Measurements from ENCODE around the gene COL6A1.
"Not testable (repeated sequence)": the region's sequence is repeated elsewhere in the genome, so short reads cannot be mapped to it uniquely, and the experiment has no call there.

COL6A1 gene

DNA sequence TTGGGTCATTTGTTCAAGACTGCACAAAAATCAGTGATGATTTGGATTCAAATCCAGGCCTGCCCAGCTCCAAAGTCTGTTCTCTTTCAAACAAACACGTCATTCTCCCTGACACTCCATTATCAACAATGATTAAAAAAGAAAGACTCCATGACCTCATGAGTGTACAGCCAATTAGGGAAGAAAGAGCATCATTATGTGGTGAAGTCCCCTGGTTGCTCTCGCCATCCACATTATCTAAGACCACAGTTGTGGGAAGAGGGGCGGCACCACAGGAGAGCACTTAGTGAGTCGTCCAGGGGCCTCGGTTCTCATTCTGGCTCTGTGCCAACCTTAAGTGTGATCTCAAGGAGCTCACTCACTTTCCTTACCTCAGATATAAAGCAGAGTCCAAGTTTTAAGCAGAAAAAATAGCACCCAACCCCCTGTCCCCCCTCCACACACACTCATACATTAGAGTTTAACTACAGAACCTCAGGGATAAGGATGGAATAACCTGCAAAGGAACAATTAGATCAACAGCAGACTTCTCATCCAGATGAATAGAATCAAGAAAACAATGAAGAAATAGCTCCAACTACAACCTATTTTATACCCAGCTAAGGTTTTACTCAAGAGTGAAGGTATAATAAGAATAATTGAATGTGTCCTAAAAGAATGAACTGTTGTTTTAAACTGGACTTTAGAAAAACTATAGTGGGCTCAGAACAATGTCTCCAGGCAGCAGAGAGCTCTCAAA, 47.8 kb downstream of the COL6A1 start:
- no peak for DNase-seq

DNA sequence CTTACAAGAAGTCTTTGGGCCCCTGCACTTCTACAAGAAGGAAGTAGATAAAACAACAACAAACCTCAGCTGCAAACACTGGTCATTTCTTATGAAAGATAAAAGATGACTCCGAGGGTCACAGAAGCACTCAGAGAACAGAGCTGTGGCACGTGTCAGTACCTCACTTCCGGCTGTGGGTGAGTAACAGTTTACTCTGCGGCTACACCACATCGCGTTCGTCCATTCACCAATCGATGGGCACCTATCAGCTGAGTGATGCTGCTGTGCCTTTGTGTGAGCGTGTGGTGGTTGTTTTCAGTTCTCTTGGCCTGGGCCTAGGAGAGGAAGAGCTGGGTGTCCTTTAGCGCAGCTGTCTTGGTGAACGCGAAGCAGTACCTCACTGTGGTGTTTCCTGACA, 49.9 kb downstream of the COL6A1 start:
- DNase-seq, result no peak

DNA sequence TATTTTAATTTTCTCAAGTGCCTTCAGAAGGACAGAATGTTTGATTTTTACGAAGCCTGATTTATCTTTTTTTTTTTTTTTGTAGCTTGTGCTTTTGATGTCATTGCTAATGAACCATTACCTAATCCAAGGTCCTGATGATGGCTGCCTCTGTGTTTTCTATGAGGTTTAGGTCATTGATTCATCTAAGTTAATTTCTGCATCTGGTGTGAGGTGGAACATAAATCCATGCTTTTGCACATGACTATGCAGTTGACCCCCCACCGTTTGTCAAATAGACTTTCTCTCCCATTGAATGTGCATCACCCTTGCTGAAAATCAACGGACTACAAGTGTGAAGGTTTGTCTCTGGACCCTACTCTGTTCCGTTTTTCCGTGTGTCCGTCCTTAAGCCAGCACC, 50.5 kb downstream of the COL6A1 start:
- no peak for DNase-seq

DNA sequence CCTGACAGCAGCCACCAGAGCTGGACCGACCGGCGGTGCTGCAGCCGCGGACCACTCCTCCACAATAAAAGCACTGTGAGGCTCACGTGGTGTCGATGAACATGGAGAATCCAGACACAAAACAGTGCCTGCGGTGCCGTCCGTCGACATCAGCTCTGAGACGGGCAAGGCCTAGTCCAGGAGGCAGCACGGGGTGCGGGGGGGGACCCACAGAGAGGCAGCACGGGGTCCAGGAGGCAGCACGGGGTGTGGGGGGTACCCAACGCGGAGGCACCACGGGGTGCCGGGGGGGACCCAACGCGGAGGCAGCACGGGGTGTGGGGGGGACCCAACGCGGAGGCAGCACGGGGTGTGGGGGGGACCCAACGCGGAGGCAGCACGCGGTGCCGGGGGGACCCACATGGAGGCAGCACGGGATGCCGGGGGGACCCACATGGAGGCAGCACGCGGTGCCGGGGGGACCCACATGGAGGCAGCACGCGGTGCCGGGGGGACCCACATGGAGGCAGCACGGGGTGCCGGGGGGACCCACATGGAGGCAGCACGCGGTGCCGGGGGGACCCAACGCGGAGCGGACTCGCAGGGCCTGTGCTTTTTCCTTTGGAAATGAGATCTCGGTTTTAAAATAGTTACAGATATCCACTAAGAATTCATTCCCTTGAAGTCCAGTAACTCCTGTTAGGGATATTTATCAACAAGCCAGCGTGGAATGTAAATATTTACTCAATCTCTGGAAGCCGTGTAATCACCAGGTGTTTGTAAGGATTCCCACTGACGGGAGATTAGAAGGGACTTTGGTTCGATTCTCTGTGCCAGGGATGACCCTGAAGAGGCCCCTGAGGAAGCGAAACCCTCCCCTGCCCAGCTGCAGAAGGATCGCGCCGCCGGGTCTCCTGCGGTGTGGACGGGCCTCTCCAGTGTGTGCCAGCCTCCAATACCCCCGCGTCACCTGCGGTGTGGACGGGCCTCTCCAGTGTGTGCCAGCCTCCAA, 52.1 kb downstream of the COL6A1 start:
- no peak for DNase-seq

DNA sequence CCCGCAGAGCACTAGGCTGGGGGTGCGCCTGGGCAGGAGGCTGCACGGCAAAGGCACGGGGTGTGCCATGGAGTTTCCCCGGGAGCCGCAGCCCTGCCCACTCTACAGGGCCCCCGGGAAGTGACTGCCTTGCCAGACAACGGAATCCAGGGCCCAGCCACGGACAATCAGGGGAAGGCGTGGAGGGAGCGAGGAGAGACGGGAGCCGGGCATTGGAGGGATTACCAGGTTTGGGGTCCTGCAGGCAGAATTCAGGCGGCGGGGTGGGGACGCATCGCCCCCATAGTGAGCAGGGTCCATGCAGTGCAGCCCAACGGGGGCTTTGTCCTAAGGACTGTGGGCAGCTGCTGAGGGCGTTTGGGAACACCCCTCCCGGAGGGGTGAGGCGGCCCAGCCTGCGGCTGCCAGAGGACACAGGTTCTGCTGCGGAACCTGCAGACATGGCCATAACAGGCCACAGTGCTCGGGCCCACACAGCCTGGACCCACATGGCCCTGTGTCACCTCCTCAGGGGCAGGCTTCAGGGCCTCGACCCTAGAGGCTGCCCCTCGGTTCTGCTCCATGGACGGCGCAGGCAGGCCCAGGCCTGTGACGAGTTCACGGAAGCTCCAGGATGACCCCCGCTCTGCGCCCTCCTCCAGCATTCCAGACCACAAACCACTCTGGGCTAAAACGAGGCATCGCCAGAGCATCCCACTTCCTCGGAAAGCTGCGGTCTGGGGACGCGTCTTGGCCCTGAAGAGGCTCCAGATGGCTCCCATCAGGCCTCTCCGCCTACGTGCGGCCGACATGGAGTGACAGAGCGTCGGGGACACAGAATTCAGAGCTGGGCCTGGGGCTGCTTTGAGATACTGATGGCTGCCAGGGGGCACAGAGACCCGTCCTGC, 54.5 kb downstream of the COL6A1 start:
- DNase-seq, result no peak

DNA sequence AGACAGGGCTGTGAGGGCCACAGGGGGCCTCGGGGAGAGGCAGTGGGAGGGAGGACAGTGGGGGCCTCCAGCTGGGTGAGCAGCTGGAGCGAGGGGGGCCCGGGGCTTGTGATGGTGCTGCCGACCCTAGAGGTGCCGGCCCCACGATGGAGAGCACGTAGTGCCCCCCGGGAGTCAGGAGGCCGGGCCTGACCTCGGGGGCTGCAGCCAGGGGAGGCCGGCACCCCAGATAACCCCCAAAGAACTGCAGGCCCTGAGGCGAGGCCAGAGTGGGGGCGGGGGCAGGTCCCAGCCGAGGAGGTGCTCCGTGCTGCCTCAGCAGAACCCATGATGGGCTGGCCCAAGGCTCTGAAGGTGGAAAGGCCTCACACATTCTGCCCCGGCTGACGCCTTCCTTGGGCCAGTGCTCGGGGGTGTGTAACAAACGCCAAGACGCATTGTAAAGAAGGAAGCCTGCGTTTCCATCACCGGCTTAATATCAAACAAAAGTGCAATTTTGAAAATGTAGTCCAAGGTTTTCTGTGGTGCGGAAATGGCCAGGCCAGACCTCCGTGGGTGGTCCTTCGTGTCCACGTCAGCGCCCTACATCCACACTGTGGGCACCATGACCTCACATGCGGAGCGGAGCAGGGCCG, 55.2 kb downstream of the COL6A1 start:
- no peak for DNase-seq

DNA sequence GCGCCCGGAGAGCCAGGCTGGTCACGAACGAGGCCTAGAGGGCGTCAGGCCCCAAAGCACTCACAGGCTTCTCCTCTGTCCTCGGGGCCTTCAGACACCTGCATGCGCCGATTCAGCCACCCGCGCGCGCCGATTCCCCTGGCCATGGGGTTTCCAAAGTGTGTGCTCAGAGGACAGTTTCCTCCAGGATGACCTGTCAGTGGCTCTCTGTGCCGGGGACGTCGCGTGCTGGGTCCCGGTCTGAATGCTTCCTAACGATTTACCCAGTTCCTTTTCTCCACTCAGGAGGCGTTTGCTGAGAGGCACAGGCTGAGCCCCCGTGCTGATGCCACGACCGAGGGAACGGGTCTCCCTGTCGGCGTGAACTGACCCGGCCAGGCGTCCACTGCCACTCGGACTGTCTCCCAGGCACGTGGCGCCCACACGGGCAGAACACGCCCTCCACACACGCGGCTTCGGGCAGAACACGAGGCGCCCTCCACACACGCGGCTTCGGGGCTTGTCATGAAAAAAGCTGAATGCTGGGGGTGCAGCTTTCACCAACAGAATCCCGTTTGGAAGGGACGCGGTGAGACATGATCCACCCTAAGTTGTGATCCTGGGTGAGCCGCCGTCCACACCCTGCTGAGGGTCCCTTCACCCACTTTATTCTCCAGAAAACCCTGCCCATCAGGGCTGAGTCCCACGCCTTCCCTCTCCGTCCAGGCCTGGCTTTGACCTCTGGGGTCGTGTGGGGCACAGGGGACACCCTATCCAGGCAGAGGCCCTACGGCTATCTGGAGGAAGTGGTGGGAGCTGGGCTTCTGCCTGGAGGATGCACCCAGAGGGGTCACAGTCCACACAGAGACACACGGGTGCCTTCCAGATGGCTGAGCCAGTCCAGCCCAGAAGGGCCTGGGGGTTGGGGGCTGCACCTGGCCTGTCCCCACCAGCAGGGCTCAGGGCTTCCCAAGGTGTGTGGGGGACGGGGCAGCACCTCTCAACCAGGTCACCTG, 56.1 kb downstream of the COL6A1 start:
- no peak for DNase-seq

DNA sequence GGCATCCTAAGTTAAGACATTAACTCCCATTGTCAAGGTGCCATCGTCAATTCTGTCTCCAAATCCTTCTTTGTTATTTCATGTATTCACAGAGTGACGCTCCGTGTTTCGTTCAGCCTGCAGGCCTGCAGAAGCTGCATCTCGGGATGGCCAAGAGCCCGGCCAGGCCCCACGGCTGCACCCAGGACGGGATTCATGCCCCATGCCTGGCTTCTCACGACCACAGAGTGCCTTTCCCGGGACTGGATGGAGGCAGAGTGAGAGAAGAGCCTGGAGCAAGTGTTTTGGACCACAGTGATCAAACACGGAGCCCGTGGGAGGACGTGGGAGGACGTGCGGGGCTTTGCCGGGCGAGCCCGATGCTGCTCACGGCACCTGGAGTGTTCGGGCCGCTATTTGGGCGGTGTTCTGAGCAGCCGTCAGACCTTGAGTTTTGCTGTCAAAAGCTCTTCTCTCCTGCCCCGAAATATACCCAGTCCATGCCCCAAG, 56.8 kb downstream of the COL6A1 start:
- DNase-seq, result no peak

DNA sequence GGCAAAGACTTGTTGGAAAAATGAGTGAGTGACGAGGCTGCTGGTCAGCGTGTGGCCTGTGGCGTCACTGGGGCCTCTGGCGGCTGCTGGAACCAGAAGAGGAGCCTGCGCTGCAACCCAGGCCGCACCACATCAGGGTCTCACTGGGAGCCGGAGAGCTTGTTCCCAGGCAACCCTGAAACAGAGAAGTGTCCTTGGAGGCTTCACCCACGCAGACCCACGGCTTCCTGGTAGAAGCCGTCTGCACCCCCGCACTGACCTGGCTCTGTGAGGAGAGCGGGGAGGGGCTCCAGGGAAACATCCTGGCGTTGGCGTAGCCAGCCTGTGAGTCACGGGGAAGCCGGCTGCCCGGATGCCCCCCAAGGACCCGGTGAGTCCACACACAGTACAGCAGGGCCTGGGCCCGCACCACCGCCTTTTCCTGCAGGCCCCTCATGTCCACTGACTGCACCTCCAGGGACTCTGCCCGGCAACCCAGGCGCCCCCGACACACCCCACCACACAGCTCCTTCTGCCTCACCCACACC, 57.4 kb downstream of the COL6A1 start:
- no peak for DNase-seq

DNA sequence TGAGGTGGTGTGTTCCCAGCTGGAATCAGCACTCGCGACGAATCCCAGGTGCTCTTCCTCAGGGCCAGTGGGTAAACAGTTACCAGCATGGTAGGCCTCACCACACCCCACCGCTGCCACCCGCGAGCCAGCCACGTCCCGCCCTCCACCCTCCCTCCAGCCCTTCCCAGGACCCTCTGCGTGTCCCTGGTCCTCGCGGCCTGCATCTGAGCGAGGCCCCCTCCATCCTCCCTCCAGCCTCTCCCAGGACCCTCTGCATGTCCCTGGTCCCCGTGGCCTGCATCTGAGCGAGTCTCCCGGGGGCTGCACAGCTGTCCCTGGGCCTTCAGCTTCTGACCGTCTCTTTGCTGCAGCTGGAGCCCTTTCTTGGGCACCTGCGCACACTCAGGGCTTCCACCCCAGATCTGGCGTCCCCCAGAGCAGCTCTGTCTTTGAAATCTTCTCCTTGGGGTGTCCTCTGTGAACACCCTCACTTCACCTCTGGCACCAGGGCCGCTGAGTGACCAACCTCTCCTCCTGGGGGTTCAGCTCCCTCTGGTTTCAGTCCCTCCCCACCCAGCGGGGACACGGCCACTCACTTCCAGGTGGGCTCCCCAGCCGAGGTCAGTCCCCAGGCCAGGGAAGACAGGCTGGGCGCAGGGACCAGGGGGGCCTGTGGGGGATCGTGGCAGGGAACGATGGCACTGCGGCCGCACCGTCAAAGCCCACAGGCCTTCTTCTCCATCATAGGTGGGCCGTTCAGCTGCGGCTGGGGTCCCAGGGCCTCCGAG, 58.5 kb downstream of the COL6A1 start:
- no peak for DNase-seq

DNA sequence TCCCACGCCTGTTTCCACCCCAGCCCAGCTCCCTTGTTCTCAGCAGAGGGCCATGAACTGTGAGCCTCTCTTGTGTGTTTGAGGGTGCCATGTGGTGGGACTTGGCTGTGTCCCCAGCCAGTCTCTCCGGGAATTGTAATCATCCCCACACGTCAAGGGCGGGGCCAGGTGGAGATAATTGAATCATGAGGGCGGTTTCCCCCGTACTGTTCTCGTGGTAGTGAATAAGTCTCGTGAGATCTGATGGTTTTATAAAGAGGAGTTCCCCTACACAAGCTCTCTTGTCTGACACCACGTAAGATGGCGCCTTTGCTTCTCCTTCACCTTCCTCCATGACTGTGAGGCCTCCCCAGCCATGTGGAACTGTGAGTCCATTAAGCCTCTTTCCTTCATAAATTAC, 59.1 kb downstream of the COL6A1 start:
- DNase-seq, result no peak

DNA sequence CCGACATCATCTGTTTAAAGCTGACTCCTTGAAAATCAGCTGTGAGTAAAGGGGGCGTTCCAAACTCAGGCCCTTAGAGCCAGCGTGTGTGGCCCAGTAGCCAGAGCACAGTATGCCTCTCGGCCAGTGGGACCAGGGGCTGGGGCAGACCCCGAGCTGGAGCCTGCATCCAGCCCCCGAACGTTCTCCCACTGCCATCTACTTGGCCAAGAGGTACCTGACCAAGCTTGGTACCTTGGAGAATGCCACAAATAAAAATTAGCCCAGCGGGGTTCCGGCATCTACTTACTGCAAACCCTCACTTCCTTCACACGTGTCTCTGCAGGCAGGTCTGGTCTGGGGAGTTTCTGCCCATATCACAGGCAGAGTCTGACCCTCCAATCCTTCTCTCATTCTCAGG, 59.6 kb downstream of the COL6A1 start:
- no peak for DNase-seq

DNA sequence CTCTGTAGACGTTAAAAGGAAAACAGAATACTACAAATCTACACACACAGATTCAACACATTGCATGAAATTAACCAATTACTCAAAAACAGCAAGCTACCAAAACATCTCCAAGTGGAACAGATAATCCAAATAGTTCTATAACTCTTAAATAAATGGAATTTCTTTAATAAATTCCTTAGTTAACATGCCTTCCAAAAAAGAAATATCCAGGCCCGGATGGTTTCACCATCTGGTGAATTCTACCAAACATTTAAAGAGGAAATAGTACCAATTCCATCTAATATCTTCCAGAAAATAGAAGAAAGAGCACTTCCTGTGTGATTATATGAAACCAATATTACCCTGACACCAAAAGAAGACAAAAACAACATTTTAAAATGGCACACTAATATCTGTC, 63.6 kb downstream of the COL6A1 start:
- DNase-seq, result no peak

DNA sequence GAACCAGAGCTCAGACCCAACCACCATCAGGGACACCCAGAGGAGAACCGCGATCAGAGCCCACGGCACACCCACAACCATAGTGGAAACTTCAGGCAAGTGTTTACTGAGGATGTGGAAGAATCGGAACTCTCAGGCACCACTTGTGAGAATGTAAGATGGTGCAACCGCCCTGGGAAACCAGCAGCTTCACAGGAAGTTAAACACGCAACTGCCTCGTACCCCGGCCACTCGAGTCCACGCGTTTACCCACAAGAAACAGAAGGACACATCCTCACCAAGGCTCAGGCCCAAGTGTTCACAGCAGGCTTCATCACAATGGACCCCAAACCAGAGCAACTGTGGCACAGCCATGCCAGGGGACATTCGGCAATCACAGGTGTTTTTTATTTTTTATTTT, 64.9 kb downstream of the COL6A1 start:
- no peak for DNase-seq

DNA sequence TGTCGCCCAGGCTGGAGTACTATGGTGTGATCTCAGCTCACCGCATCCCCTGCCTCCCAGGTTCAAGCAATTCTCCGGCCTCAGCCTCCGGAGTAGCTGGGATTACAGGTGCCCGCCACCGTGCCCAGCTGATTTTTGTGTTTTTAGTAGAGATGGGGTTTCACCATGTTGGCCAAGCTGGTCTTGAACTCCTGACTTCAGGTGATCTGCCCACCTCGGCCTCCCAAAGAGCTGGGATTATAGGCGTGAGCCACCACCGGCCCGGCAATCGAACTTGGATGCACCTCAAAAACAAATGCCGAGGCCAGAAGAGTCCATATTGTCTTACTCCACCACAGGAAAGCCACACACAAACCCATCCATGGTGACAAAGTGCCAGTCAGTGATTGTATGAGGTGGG, 65.3 kb downstream of the COL6A1 start:
- DNase-seq, result not testable (repeated sequence)

DNA sequence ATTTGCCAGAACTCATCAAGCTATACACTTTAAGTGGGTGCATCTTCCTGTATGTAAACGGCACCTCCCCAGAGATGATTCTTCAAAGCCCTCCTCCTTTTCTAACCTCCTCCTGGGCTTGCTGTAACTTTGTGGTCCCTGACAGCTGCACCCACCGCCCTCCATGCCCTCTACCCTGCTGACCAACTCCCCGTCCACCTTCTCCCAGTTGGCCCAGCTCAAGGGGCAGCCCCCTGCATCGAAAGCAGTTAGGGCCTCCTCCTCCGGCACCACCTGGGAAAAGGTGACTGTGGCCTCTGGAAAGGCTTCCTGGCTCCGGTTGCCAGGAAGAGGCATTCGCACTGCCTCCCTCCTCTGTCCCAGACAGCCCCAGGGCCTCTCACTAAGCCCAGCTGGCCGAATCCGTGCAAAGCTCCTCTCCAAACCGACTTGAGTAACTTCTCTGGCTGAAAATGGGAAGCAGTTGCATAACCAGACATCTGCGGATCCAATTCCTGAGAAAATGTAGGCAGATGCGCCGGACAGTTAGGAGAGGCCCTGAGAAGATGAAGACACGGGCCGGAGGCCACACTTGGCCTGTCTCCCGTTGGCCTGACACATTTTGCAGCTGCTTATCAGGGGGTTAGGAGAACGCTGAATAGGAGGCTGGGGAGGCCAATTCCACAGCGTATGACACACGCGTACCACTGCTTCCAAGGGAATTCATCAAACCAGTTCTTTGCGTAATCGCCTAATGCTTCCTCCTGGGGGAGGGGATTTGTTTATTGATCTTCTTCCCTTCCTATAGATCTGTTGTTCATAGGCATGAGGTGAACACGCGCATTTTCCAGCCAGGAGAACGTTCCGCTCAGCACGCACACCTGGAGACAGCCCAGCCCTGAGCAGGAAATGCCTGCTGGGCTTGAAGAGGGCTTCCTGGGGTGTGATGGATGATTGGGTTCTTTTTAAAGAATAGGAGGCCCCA, 67.6 kb downstream of the COL6A1 start:
- DNase-seq, result no peak

DNA sequence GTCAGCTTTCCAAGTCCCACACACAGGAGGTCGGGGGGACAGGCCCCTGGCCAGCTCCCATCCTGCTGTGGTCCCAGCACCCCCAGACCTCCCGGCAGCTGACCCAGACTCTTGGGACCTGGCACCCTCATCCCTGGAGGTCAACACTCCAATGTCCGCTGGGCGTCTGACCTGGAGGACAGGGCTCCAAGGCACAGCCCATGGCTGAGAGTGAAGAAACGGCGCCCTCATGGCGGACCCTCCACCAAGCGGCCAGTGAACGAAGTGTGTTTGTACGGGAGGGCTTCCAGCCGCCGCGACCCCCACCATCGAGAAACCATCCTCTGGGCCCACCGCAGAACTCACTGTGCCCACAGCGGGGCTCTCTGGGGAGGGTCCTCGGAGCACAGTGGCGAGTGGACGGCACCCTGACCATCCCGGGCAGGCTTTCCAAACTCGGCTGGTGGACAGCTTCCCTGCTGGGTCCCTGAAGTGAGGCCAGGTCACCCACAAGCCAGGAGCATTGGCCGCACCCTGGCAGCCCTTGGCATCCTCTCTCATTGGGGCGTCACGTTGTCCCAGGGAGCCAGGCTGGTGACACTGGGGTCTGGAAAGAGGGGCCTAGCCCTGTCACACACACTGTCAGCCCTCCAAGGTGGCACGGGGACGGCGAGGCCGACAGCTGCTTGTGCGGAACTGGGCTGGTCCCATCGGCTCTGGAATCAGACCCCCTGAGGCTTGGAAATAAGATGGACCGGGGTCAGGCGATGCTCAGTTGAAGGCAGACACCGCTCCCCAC, 68.5 kb downstream of the COL6A1 start:
- DNase-seq, result no peak

Data from NCI-H510A treated with DMSO at 0.1 percent for 48 hours (cell line).